HepG2 (cell line): ENCODE data around the gene SPTY2D1. TPM values are rescaled to one million over a fixed set of nuclear protein-coding genes. Genes with fewer than 3 reads are reported as not detected.

ENCODE experiments used
- HNF1A ChIP-seq, 2 experiments: sonication (generic) in 1 of 2; formaldehyde crosslinking in 1 of 2; IDR thresholded peaks; 2 replicates each; pipeline versions ENCODE4 v1.4.0 to v1.6.1; 2016 to 2020; ENCODE audit warnings: borderline replicate concordance in 1 of 2, low read depth in 1 of 2, mild to moderate bottlenecking in 1 of 2, missing genetic modification reagents in 1 of 2
- ISX ChIP-seq: sonication (generic); formaldehyde crosslinking; conservative IDR thresholded peaks from 2 replicates; pipeline ENCODE4 v1.5.0; 2020; ENCODE audit warnings: missing genetic modification reagents
- KAT7 ChIP-seq: IDR thresholded peaks from 2 replicates; pipeline ENCODE4 v1.6.1; 2018; ENCODE audit warnings: borderline replicate concordance, missing compliant biosample characterization
- KDM5A ChIP-seq: fragments of 200-600 bp; sonication (generic); IDR thresholded peaks from 2 replicates; pipeline ENCODE4 v1.7.0; 2018; ENCODE audit warnings: antibody characterized with exemption, mild to moderate bottlenecking, low read length, borderline replicate concordance
- MTF2 ChIP-seq: sonication (generic); formaldehyde crosslinking; IDR thresholded peaks from 2 replicates; pipeline ENCODE4 v1.5.0; 2020; ENCODE audit warnings: missing genetic modification reagents, borderline replicate concordance
- PHF21A ChIP-seq: sonication (generic); formaldehyde crosslinking; IDR thresholded peaks from 2 replicates; pipeline ENCODE4 v1.5.0; 2020; ENCODE audit warnings: mild to moderate bottlenecking, missing genetic modification reagents
- RXRB ChIP-seq: IDR thresholded peaks from 2 replicates; pipeline ENCODE4 v1.6.1; 2016; ENCODE audit warnings: borderline replicate concordance, missing genetic modification reagents, missing compliant biosample characterization
- SP1 ChIP-seq, 2 experiments: fragments of 450-650 bp in 1 of 2; sonication (generic) in 1 of 2; formaldehyde crosslinking in 1 of 2; IDR thresholded peaks; 2 replicates each; pipeline versions ENCODE4 v1.4.0 to v1.6.1; 2016 to 2020; ENCODE audit warnings: missing genetic modification reagents in 1 of 2
- SP2 ChIP-seq: sonication (generic); formaldehyde crosslinking; IDR thresholded peaks from 2 replicates; pipeline ENCODE4 v1.5.1; 2020; ENCODE audit warnings: mild to moderate bottlenecking, missing genetic modification reagents
- ZNF235 ChIP-seq: sonication (generic); formaldehyde crosslinking; IDR thresholded peaks from 2 replicates; pipeline ENCODE4 v1.8.1; 2023; ENCODE audit warnings: mild to moderate bottlenecking, missing genetic modification reagents, borderline replicate concordance
- ZNF382 ChIP-seq: sonication (generic); formaldehyde crosslinking; IDR thresholded peaks from 2 replicates; pipeline ENCODE4 v1.5.0; 2020; ENCODE audit warnings: missing genetic modification reagents, mild to moderate bottlenecking, borderline replicate concordance
- ZNF589 ChIP-seq: sonication (generic); formaldehyde crosslinking; conservative IDR thresholded peaks from 2 replicates; pipeline ENCODE4 v1.8.0; 2022; ENCODE audit warnings: mild to moderate bottlenecking, moderate library complexity, missing genetic modification reagents
- ZNF703 ChIP-seq: sonication (generic); formaldehyde crosslinking; IDR thresholded peaks from 2 replicates; pipeline ENCODE4 v1.5.1; 2020; ENCODE audit warnings: missing genetic modification reagents, mild to moderate bottlenecking, moderate library complexity, borderline replicate concordance
- ZNF709 ChIP-seq: sonication (generic); formaldehyde crosslinking; IDR thresholded peaks from 2 replicates; pipeline ENCODE4 v1.5.0; 2020; ENCODE audit warnings: mild to moderate bottlenecking, missing genetic modification reagents
- ZNF776 ChIP-seq: sonication (generic); formaldehyde crosslinking; IDR thresholded peaks from 2 replicates; pipeline ENCODE4 v1.4.0; 2020; ENCODE audit warnings: mild to moderate bottlenecking, missing genetic modification reagents
- ZNF790 ChIP-seq: sonication (generic); formaldehyde crosslinking; IDR thresholded peaks from 2 replicates; pipeline ENCODE4 v1.8.0; 2022; ENCODE audit warnings: missing genetic modification reagents, mild to moderate bottlenecking, borderline replicate concordance
- ZNF891 ChIP-seq: sonication (generic); formaldehyde crosslinking; IDR thresholded peaks from 2 replicates; pipeline ENCODE4 v1.5.0; 2020; ENCODE audit warnings: mild to moderate bottlenecking, missing genetic modification reagents
- ZSCAN30 ChIP-seq: sonication (generic); formaldehyde crosslinking; IDR thresholded peaks from 2 replicates; pipeline ENCODE4 v1.5.0; 2020; ENCODE audit warnings: mild to moderate bottlenecking, missing genetic modification reagents
- polyA plus RNA-seq, 8 experiments: library from polyadenylated mRNA; depleted of rRNA in 3 of 8; stranded (reverse) in 7 of 8; unstranded in 1 of 8; fragments of >200 nt; fragmentation: Illumina TruSeq in 4 of 8; extraction: Trizol in 4 of 8; gene quantifications; 2 replicates each; pipeline versions ENCODE4 v1.2.1 to v1.2.3, GENCODE V29; 2011 to 2016; ENCODE audit warnings: low read depth in 4 of 8, missing spikeins in 1 of 8, mixed read lengths in 1 of 8; ENCODE audit not compliant: insufficient read depth in 1 of 8
- total RNA-seq, 5 experiments: library from RNA; depleted of rRNA; stranded (reverse); fragments of >200 nt; fragmentation: Illumina TruSeq; extraction: Trizol; gene quantifications; 2 replicates each; pipeline ENCODE4 v1.2.3, GENCODE V29; 2016; ENCODE audit warnings: low read depth in 1 of 5
- TF ChIP-seq, protein P1 (sequence below): sonication (generic); formaldehyde crosslinking; IDR thresholded peaks from 2 replicates; pipeline ENCODE4 v1.5.0; 2020; ENCODE audit warnings: mild to moderate bottlenecking, missing genetic modification reagents, borderline replicate concordance
- TF ChIP-seq, protein P2 (sequence below): IDR thresholded peaks from 2 replicates; pipeline ENCODE4 v1.6.1; 2016; ENCODE audit warnings: control low read depth

Gene SPTY2D1
- total and polyA plus RNA-seq, 2 of the 13 experiments (the other 11 are each of a cell fraction or from before 2014, with no cell fraction given), result 6.9 to 14.8 TPM

DNA sequence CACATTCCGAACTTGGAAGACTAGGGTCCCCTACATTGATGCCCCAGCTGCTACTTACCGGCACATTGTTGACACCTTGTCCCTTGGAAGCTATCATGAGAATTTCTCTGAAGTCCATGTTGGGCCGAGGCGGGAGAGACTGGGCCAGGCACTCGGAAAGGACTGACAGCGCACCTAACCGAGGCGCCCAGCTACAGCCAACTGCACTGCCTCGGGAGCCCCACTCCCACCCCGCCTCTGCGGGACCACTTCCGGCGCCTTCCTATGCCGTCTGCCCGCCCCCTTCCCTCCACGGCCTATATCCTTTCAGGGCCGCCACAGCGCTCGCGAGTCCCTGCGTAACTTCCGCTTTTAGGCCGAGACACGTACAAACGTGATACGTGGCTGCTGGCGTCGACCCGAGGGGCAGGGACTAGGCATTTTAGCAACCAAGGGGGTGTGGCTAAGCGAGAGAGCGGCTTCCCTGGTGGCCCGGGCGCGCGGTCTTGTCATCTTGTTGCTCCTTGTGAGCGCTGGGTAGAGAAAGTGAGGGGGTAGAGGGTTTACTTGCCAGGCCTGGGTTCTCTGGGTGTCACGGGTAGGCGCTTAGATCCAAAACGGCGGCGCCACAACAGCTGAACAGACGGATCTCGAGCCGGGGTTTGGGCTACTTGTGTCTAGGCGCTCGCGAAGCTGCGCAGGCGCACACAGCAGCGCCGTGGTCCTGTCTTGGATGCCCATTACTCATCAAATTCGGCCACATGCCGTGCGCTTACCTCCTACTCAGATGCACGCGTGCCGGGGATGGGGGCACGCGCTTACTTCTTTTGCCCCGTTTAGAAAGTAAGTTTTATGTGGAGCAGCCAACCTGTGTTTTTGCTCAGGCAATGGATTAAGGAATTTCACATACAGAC lies at the start of gene SPTY2D1 (continued):
- TF ChIP-seq, protein P1, sequence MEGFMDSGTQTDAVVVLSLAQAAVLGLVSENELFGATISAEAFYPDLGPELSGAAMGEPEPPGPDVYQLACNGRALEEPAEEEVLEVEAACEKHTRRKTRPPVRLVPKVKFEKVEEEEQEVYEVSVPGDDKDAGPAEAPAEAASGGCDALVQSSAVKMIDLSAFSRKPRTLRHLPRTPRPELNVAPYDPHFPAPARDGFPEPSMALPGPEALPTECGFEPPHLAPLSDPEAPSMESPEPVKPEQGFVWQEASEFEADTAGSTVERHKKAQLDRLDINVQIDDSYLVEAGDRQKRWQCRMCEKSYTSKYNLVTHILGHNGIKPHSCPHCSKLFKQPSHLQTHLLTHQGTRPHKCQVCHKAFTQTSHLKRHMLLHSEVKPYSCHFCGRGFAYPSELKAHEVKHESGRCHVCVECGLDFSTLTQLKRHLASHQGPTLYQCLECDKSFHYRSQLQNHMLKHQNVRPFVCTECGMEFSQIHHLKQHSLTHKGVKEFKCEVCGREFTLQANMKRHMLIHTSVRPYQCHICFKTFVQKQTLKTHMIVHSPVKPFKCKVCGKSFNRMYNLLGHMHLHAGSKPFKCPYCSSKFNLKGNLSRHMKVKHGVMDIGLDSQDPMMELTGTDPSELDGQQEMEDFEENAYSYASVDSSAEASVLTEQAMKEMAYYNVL (CRISPR knock-in tag), result no peak
- TF ChIP-seq SP1 (IDR thresholded peaks at IDR 0.05), result no peak
- peak; percentile 94 for TF ChIP-seq SP1 (CRISPR knock-in tag; IDR thresholded peaks at IDR 0.05)
- TF ChIP-seq ZNF790 (CRISPR knock-in tag), result 0 out of 2 replicates have a peak, but pooled peaks have one; percentile 63
- no peak for TF ChIP-seq ZSCAN30 (CRISPR knock-in tag)
- TF ChIP-seq ZNF891 (CRISPR knock-in tag), result peak; percentile 35; the same call in 1 of the 2 replicates
- TF ChIP-seq, protein P2, sequence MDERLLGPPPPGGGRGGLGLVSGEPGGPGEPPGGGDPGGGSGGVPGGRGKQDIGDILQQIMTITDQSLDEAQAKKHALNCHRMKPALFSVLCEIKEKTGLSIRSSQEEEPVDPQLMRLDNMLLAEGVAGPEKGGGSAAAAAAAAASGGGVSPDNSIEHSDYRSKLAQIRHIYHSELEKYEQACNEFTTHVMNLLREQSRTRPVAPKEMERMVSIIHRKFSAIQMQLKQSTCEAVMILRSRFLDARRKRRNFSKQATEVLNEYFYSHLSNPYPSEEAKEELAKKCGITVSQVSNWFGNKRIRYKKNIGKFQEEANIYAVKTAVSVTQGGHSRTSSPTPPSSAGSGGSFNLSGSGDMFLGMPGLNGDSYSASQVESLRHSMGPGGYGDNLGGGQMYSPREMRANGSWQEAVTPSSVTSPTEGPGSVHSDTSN (CRISPR knock-in tag), result no peak
- peak; percentile 67 for TF ChIP-seq PHF21A (CRISPR knock-in tag)
- no peak for TF ChIP-seq ZNF382 (CRISPR knock-in tag)
- peak; percentile 92 for TF ChIP-seq KDM5A
- no peak for TF ChIP-seq ISX (CRISPR knock-in tag)
- 0 out of 2 replicates have a peak, but pooled peaks have one; percentile 14 for TF ChIP-seq HNF1A (IDR thresholded peaks at IDR 0.05; ENCODE audit: low read depth)
- TF ChIP-seq HNF1A (CRISPR knock-in tag; IDR thresholded peaks at IDR 0.05; ENCODE audit: borderline replicate concordance), result peak; percentile 48; the same call in 1 of the 2 replicates
- TF ChIP-seq ZNF709 (CRISPR knock-in tag), result peak; percentile 84
- TF ChIP-seq MTF2, result peak; percentile 39; the same call in 1 of the 2 replicates
- peak; percentile 78; the same call in 1 of the 2 replicates for TF ChIP-seq ZNF235 (CRISPR knock-in tag)
- TF ChIP-seq ZNF589 (CRISPR knock-in tag), result 0 out of 2 replicates have a peak, but pooled peaks have one; percentile 39
- no peak for TF ChIP-seq ZNF703 (CRISPR knock-in tag)
- TF ChIP-seq RXRB, result peak; percentile 69
- peak; percentile 29; the same call in 1 of the 2 replicates for TF ChIP-seq ZNF776 (CRISPR knock-in tag)
- peak; percentile 87 for TF ChIP-seq SP2 (CRISPR knock-in tag)
- TF ChIP-seq KAT7 (CRISPR knock-in tag), result peak; percentile 88
